ENCODE measurements around the gene TICAM1.
"Not testable (repeated sequence)": the region's sequence is repeated elsewhere in the genome, so short reads cannot be mapped to it uniquely, and the experiment has no call there.

TICAM1 gene

GRCh38 chr19:4792019-4792865 is 39.3 kb downstream of the TICAM1 start:
- H3K23ac ChIP-seq (ENCODE audit: low read length); H2BK12ac ChIP-seq (ENCODE audit: low read length); H3K4me1 ChIP-seq (ENCODE audit: control insufficient read depth in 1 of 2, insufficient read depth in 2 of 2, low read length in 2 of 2); H3K27me3 ChIP-seq (ENCODE audit: insufficient read depth, low read length); H3K79me1 ChIP-seq (ENCODE audit: low read length); H3K9me3 ChIP-seq (ENCODE audit: insufficient read depth, low read depth, low read length): not testable (repeated sequence)
- Histone ChIP-seq H3K27ac (ENCODE audit: low read depth, low read length) (peak overlapping the region; percentile 80), H3K4me3 (ENCODE audit: low read depth, low read length) (peak overlapping the region; percentile 99), H2BK120ac (ENCODE audit: insufficient read depth, low read length, poor library complexity) (peak overlapping the region; percentile 81), H4K12ac (ENCODE audit: low read depth, low read length) (peak overlapping the region; percentile 87), H3K9ac (ENCODE audit: low read length) (peak overlapping the region; percentile 97), H4K91ac (ENCODE audit: low read depth, low read length) (peak overlapping the region; percentile 90), H2AFZ (ENCODE audit: insufficient read depth, low read length, poor library complexity) (peak overlapping the region; percentile 64), H3K14ac (ENCODE audit: low read length) (peak overlapping the region; percentile 89), H3K4ac (ENCODE audit: low read depth, low read length) (peak overlapping the region; percentile 64), H3K4me2 (ENCODE audit: low read length) (peak overlapping the region; percentile 83), H4K8ac (ENCODE audit: low read depth, low read length) (peak overlapping the region; percentile 96), H3K36me3 (ENCODE audit: control insufficient read depth in 1 of 2, insufficient read depth in 2 of 2, low read length in 2 of 2) (peaks cover 28 to 30% of the 10 kb centered on the region in 2 experiments), H2AK5ac (ENCODE audit: low read length) (peak overlapping the region; percentile 60), H2BK5ac (ENCODE audit: low read depth, low read length, poor library complexity) (peak overlapping the region; percentile 0), H3K18ac (ENCODE audit: low read length) (peak overlapping the region; percentile 78), H3K79me2 (ENCODE audit: control insufficient read depth, insufficient read depth, low read length, poor library complexity) (peaks cover 12% of the 10 kb centered on the region)
- DNase-seq, result peak in 1 of 2 donors; percentile 33
- no CpG with 5 or more reads among the region's 75 CpGs for WGBS (ENCODE audit: extremely low coverage, insufficient coverage, insufficient read length)

GRCh38 chr19:4791183-4792018 is 40.1 kb downstream of the TICAM1 start, which contains the start of gene FEM1A:
Gene FEM1A, plus strand, starts transcription at chr19:4791734. Its CDS starts 121 bp downstream, at chr19:4791855.
- peak within 1 kb of the TSS; percentile 96 for H4K8ac ChIP-seq (ENCODE audit: low read depth, low read length)
- H2BK120ac ChIP-seq (ENCODE audit: insufficient read depth, low read length, poor library complexity), result peak within 1 kb of the TSS; percentile 81
- H4K91ac ChIP-seq (ENCODE audit: low read depth, low read length), result peak within 1 kb of the TSS; percentile 90
- peaks cover 4% of the 10 kb centered on the region for H3K79me1 ChIP-seq (ENCODE audit: low read length)
- H3K36me3 ChIP-seq (ENCODE audit: control insufficient read depth in 1 of 2, insufficient read depth in 2 of 2, low read length in 2 of 2), result peaks cover 23 to 26% of the 10 kb centered on the region in 2 experiments
- peaks cover 6 to 9% of the 10 kb centered on the region in 2 experiments for H3K4me1 ChIP-seq (ENCODE audit: control insufficient read depth in 1 of 2, insufficient read depth in 2 of 2, low read length in 2 of 2)
- peak within 1 kb of the TSS; percentile 60 for H2AK5ac ChIP-seq (ENCODE audit: low read length)
- H2BK5ac ChIP-seq (ENCODE audit: low read depth, low read length, poor library complexity), result peak within 1 kb of the TSS; percentile 52
- peak within 1 kb of the TSS; percentile 87 for H4K12ac ChIP-seq (ENCODE audit: low read depth, low read length)
- H3K9ac ChIP-seq (ENCODE audit: low read length), result peak within 1 kb of the TSS; percentile 97
- DNase-seq, result peak; percentile 100
- H3K14ac ChIP-seq (ENCODE audit: low read length), result peak within 1 kb of the TSS; percentile 89
- no peak within 1 kb of the TSS for H2BK12ac ChIP-seq (ENCODE audit: low read length)
- H3K9me3 ChIP-seq (ENCODE audit: insufficient read depth, low read depth, low read length), result no peaks in the 10 kb centered on the region
- no CpG with 5 or more reads among the region's 80 CpGs for WGBS (ENCODE audit: extremely low coverage, insufficient coverage, insufficient read length)
- peak within 1 kb of the TSS; percentile 83 for H3K4me2 ChIP-seq (ENCODE audit: low read length)
- peak within 1 kb of the TSS; percentile 99 for H3K4me3 ChIP-seq (ENCODE audit: low read depth, low read length)
- no peak within 1 kb of the TSS for H3K23ac ChIP-seq (ENCODE audit: low read length)
- no peaks in the 10 kb centered on the region for H3K27me3 ChIP-seq (ENCODE audit: insufficient read depth, low read length)
- peak within 1 kb of the TSS; percentile 78 for H3K18ac ChIP-seq (ENCODE audit: low read length)
- H3K27ac ChIP-seq (ENCODE audit: low read depth, low read length), result peak within 1 kb of the TSS; percentile 80
- H3K4ac ChIP-seq (ENCODE audit: low read depth, low read length), result peak within 1 kb of the TSS; percentile 64
- peaks cover 12% of the 10 kb centered on the region for H3K79me2 ChIP-seq (ENCODE audit: control insufficient read depth, insufficient read depth, low read length, poor library complexity)
- peak within 1 kb of the TSS; percentile 77 for H2AFZ ChIP-seq (ENCODE audit: insufficient read depth, low read length, poor library complexity)

- H3K18ac ChIP-seq (ENCODE audit: low read length); H3K9ac ChIP-seq (ENCODE audit: low read length); H3K4ac ChIP-seq (ENCODE audit: low read depth, low read length); H3K23ac ChIP-seq (ENCODE audit: low read length); H4K8ac ChIP-seq (ENCODE audit: low read depth, low read length); H3K27me3 ChIP-seq (ENCODE audit: insufficient read depth, low read length); H3K27ac ChIP-seq (ENCODE audit: low read depth, low read length); H3K79me2 ChIP-seq (ENCODE audit: control insufficient read depth, insufficient read depth, low read length, poor library complexity); H3K9me3 ChIP-seq (ENCODE audit: insufficient read depth, low read depth, low read length); H3K14ac ChIP-seq (ENCODE audit: low read length); H3K79me1 ChIP-seq (ENCODE audit: low read length); H3K4me1 ChIP-seq (ENCODE audit: control insufficient read depth in 1 of 2, insufficient read depth in 2 of 2, low read length in 2 of 2); H3K4me3 ChIP-seq (ENCODE audit: low read depth, low read length); H4K91ac ChIP-seq (ENCODE audit: low read depth, low read length); H2BK120ac ChIP-seq (ENCODE audit: insufficient read depth, low read length, poor library complexity); H2AFZ ChIP-seq (ENCODE audit: insufficient read depth, low read length, poor library complexity); H2BK5ac ChIP-seq (ENCODE audit: low read depth, low read length, poor library complexity); H4K12ac ChIP-seq (ENCODE audit: low read depth, low read length); H2AK5ac ChIP-seq (ENCODE audit: low read length); H3K4me2 ChIP-seq (ENCODE audit: low read length); H2BK12ac ChIP-seq (ENCODE audit: low read length); H3K36me3 ChIP-seq (ENCODE audit: control insufficient read depth in 1 of 2, insufficient read depth in 2 of 2, low read length in 2 of 2); DNase-seq: not testable (repeated sequence)
- 100% methylated on average over 1 of the region's 6 CpGs for WGBS (ENCODE audit: extremely low coverage, insufficient coverage, insufficient read length)
These were observed 45.0 kb downstream of the TICAM1 start for GRCh38 chr19:4786412-4787016.

- no peak overlapping the region for H2BK5ac ChIP-seq (ENCODE audit: low read depth, low read length, poor library complexity)
- no peak overlapping the region for H4K91ac ChIP-seq (ENCODE audit: low read depth, low read length)
- no peak overlapping the region for H4K8ac ChIP-seq (ENCODE audit: low read depth, low read length)
- H3K79me1 ChIP-seq (ENCODE audit: low read length), result no peaks in the 10 kb centered on the region
- no peak overlapping the region for H3K4ac ChIP-seq (ENCODE audit: low read depth, low read length)
- H3K4me2 ChIP-seq (ENCODE audit: low read length), result no peak overlapping the region
- H3K18ac ChIP-seq (ENCODE audit: low read length), result no peak overlapping the region
- H3K14ac ChIP-seq (ENCODE audit: low read length), result no peak overlapping the region
- no peak overlapping the region for H2AK5ac ChIP-seq (ENCODE audit: low read length)
- H3K9me3 ChIP-seq (ENCODE audit: insufficient read depth, low read depth, low read length), result peaks cover 2% of the 10 kb centered on the region
- DNase-seq, result no peak
- WGBS (ENCODE audit: extremely low coverage, insufficient coverage, insufficient read length), result no CpG with 5 or more reads among the region's 3 CpGs
- no peak overlapping the region for H4K12ac ChIP-seq (ENCODE audit: low read depth, low read length)
- no peak overlapping the region for H2AFZ ChIP-seq (ENCODE audit: insufficient read depth, low read length, poor library complexity)
- no peaks in the 10 kb centered on the region for H3K36me3 ChIP-seq (ENCODE audit: control insufficient read depth in 1 of 2, insufficient read depth in 2 of 2, low read length in 2 of 2)
- H2BK12ac ChIP-seq (ENCODE audit: low read length), result no peak overlapping the region
- no peak overlapping the region for H3K4me3 ChIP-seq (ENCODE audit: low read depth, low read length)
- no peaks in the 10 kb centered on the region for H3K4me1 ChIP-seq (ENCODE audit: control insufficient read depth in 1 of 2, insufficient read depth in 2 of 2, low read length in 2 of 2)
- H3K27me3 ChIP-seq (ENCODE audit: insufficient read depth, low read length), result no peaks in the 10 kb centered on the region
- no peaks in the 10 kb centered on the region for H3K79me2 ChIP-seq (ENCODE audit: control insufficient read depth, insufficient read depth, low read length, poor library complexity)
- H3K27ac ChIP-seq (ENCODE audit: low read depth, low read length), result no peak overlapping the region
- H3K23ac ChIP-seq (ENCODE audit: low read length), result no peak overlapping the region
- no peak overlapping the region for H2BK120ac ChIP-seq (ENCODE audit: insufficient read depth, low read length, poor library complexity)
- H3K9ac ChIP-seq (ENCODE audit: low read length), result no peak overlapping the region
These were observed 49.7 kb downstream of the TICAM1 start for GRCh38 chr19:4781801-4782200.
